ENCODE measurements around the gene TFCP2. TPM values are rescaled to one million over a fixed set of nuclear protein-coding genes. Genes with fewer than 3 reads are reported as not detected.

The TFCP2 gene
- total RNA-seq, 1 donor from 2014 or later: 15.5 TPM

DNA sequence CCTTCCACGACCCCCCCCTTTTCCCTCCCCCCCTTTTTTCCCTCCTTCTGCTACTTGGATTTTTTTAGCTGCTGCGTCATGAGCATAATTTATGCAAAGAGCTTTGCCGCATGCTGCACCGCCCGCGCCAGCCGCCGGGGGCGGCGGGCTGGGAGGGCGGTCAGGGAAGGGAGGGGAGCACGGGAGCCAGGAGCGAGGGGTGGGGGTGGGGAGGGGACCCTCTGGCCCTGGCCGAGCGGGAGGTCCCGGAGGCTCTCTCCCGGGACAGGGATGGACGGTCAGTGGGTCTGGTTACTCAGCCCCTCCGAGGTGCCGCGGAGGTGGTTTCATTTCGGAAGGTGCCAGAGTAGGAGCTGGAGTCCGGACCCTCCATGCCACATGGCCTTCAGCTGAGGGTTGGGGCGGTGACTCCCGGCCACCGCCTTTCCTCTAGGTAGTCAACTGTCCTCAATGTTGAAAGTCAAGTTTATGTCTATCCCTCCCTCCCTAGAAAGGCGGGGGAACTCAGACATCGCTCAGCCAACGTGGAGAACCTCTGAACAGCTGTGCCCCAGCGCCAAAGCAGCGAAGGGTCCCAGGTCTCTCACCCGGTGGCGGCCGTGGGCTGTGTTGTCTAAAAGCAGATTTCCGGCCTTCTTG is 45.2 kb upstream of the TFCP2 start, which contains the start of gene POU6F1:
Gene POU6F1 (minus strand): TSS at position 95 of the 639 bp plus-strand sequence. CDS start 11,226 bp downstream, outside the sequence.
- intact Hi-C loops (cut with DNase I): loop anchor here (2.0 kb wide), 1 partner anchor 45 kb away; the partner anchor contains the start of gene TFCP2
- Histone ChIP-seq H3K36me3 (no peaks in the 10 kb centered on the region), H3K27me3 (no peaks in the 10 kb centered on the region), H3K27ac (peak within 1 kb of the TSS; percentile 96), H3K4me3 (peak within 1 kb of the TSS; percentile 76 to 89), H3K9me3 (no peaks in the 10 kb centered on the region), H3K4me1 (peaks cover 13% of the 10 kb centered on the region)
- TF ChIP-seq POLR2AphosphoS5 (IDR thresholded peaks at IDR 0.05; ENCODE audit: insufficient read depth in 1 of 2, low read depth in 1 of 2) (peak; percentile 28 to 83), POLR2A (IDR thresholded peaks at IDR 0.05) (peak in 1 of 2 donors; percentile 21)
- TF ChIP-seq, protein P1, sequence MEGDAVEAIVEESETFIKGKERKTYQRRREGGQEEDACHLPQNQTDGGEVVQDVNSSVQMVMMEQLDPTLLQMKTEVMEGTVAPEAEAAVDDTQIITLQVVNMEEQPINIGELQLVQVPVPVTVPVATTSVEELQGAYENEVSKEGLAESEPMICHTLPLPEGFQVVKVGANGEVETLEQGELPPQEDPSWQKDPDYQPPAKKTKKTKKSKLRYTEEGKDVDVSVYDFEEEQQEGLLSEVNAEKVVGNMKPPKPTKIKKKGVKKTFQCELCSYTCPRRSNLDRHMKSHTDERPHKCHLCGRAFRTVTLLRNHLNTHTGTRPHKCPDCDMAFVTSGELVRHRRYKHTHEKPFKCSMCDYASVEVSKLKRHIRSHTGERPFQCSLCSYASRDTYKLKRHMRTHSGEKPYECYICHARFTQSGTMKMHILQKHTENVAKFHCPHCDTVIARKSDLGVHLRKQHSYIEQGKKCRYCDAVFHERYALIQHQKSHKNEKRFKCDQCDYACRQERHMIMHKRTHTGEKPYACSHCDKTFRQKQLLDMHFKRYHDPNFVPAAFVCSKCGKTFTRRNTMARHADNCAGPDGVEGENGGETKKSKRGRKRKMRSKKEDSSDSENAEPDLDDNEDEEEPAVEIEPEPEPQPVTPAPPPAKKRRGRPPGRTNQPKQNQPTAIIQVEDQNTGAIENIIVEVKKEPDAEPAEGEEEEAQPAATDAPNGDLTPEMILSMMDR (IDR thresholded peaks at IDR 0.05): peak in 1 of 3 experiments; percentile 40
- DNase-seq (ENCODE audit: extremely low spot score in 2 of 2): no peak

DNA sequence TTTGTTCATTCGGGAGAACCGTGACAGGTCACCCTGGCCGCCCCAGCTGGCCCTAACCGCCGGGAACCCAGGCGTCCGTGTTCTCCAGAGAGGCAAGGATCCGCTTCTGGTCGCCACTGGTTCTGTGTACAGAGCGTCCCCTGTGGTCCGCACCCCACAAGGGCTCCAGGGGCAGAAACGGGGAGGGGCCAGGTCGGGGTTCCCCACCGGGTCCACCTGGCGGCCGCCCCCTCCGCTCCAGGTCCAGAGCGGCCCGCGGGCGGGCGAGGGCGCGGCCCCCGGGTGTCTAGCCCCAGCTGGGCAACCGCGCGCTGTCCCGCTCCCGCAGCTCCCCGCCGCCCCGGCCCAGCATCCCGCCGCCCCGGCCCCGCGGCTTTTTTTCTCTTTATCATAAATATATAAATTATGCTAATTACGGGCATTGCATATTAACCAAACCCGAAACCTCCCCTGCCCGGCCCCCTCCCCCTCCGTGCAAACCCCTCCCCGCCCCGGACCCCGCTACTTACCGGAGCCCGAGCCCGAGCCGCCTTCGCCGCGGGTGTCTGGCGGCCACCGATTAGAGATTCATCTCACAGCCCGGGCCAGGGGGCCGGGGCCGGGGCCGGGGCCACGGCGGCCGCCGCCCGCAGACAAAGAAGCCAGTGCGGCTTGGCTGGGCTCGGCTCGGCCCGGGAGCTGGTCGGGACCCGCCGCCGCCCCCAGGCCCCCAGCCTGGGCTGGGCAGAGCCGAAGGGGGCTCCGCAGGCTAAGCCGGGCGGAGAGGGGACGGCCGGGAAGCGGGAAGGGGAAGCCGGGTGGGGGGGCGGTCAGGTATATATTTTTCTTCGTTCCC is 44.4 kb upstream of the TFCP2 start:
- TF ChIP-seq, protein P1 (IDR thresholded peaks at IDR 0.05): peak in 1 of 3 experiments; percentile 11
- TF ChIP-seq POLR2AphosphoS5 (IDR thresholded peaks at IDR 0.05; ENCODE audit: insufficient read depth in 1 of 2, low read depth in 1 of 2) (peak in 1 of 2 donors; percentile 38), POLR2A (IDR thresholded peaks at IDR 0.05) (no peak)
- intact Hi-C loops (cut with DNase I): loop anchor here (2.0 kb wide), 1 partner anchor 45 kb away; the partner anchor contains the start of gene TFCP2
- no peaks in the 10 kb centered on the region for H3K9me3 ChIP-seq
- no peaks in the 10 kb centered on the region for H3K36me3 ChIP-seq
- H3K27ac ChIP-seq: peak overlapping the region; percentile 96
- no peaks in the 10 kb centered on the region for H3K27me3 ChIP-seq
- peak overlapping the region; percentile 76 to 89 for H3K4me3 ChIP-seq
- no peak for DNase-seq (ENCODE audit: extremely low spot score in 2 of 2)
- peaks cover 13% of the 10 kb centered on the region for H3K4me1 ChIP-seq

DNA sequence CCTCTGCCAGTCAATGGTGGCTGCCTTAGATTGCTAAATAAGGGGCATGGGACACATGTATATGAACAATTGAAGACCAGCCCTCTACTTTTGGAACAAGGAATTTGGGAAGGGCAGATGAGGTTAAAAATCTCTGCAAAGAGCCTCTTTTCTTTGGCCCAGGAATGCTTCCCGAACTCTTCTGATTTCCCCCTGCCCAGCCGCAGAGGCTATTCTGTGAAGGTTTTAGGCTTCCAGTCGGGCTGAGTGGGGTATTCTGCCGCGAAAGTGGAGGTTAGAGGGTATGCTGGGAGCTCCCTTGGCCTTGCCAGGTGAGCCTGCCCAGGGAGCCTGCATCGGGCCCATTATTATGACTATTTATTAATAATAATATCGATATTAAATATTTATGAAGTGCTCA is 43.7 kb upstream of the TFCP2 start:
- no peak for TF ChIP-seq POLR2AphosphoS5 (IDR thresholded peaks at IDR 0.05; ENCODE audit: insufficient read depth in 1 of 2, low read depth in 1 of 2)
- no peak for TF ChIP-seq POLR2A (IDR thresholded peaks at IDR 0.05)
- TF ChIP-seq, protein P1 (IDR thresholded peaks at IDR 0.05): no peak
- Histone ChIP-seq H3K36me3 (no peaks in the 10 kb centered on the region), H3K4me1 (peaks cover 13% of the 10 kb centered on the region), H3K27me3 (no peaks in the 10 kb centered on the region), H3K4me3 (peak overlapping the region; percentile 76 to 89), H3K27ac (peak overlapping the region; percentile 96), H3K9me3 (no peaks in the 10 kb centered on the region)
- intact Hi-C loops (cut with DNase I): loop anchor here (2.0 kb wide), 1 partner anchor 44 kb away; the partner anchor contains the start of gene TFCP2
- DNase-seq (ENCODE audit: extremely low spot score in 2 of 2): no peak

DNA sequence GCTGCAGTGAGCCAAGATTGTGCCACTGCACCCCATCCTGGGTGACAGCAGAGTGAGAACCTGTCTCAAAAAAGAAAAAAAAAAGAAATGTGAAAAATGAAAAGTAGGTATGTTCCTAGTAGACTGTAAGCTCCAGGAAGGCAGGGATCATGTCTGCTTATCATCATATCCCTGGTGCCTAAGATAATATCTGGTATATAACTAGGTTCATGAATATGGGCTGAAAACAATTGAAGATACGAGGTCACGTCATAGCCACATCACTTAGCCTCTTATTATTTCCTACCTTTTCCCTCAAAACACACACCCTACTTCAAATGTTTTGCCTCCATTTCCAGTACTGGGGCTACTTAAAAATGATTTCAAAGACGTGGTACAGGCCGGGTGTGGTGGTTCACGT is 42.0 kb upstream of the TFCP2 start:
- Histone ChIP-seq H3K9me3 (no peaks in the 10 kb centered on the region), H3K4me3 (no peak overlapping the region), H3K4me1 (peaks cover 13% of the 10 kb centered on the region), H3K27me3 (no peaks in the 10 kb centered on the region), H3K36me3 (no peaks in the 10 kb centered on the region), H3K27ac (no peak overlapping the region)
- TF ChIP-seq POLR2AphosphoS5 (IDR thresholded peaks at IDR 0.05; ENCODE audit: insufficient read depth in 1 of 2, low read depth in 1 of 2) (no peak), POLR2A (IDR thresholded peaks at IDR 0.05) (no peak)
- TF ChIP-seq, protein P1 (IDR thresholded peaks at IDR 0.05): no peak
- intact Hi-C loops (cut with DNase I): no loop called here
- no peak for DNase-seq (ENCODE audit: extremely low spot score in 2 of 2)
